ENCODE data around the gene SLC22A31. TPM values are rescaled to one million over a fixed set of nuclear protein-coding genes. Genes with fewer than 3 reads are reported as not detected.

The SLC22A31 gene
- total RNA-seq, 1 donor from 2014 or later: not detected

DNA sequence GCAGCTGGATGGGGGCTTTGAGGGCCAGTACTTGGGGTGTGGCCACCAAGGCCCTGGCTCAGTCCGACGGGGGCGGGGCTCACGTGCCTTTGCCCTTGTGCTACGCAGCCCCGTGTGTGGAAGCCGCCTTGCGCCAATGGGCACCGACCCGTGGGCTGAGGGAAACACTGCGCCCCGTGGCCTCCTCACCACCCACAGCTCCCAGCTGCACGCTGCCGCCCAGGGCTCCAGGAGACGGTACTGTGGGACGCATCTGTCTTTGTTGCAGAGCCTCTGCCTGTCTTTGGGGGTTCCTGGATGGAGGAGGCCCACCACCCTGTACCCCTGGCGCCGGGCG, 21.2 kb downstream of the SLC22A31 start:
- no peak overlapping the region for H3K4me3 ChIP-seq
- H3K27me3 ChIP-seq: no peaks in the 10 kb centered on the region
- H3K27ac ChIP-seq: no peak overlapping the region
- intact Hi-C loops (cut with DNase I): no loop called here
- no peaks in the 10 kb centered on the region for H3K9me3 ChIP-seq
- no peak for DNase-seq (ENCODE audit: low spot score in 2 of 2)
- no peaks in the 10 kb centered on the region for H3K4me1 ChIP-seq
- TF ChIP-seq, protein P1, sequence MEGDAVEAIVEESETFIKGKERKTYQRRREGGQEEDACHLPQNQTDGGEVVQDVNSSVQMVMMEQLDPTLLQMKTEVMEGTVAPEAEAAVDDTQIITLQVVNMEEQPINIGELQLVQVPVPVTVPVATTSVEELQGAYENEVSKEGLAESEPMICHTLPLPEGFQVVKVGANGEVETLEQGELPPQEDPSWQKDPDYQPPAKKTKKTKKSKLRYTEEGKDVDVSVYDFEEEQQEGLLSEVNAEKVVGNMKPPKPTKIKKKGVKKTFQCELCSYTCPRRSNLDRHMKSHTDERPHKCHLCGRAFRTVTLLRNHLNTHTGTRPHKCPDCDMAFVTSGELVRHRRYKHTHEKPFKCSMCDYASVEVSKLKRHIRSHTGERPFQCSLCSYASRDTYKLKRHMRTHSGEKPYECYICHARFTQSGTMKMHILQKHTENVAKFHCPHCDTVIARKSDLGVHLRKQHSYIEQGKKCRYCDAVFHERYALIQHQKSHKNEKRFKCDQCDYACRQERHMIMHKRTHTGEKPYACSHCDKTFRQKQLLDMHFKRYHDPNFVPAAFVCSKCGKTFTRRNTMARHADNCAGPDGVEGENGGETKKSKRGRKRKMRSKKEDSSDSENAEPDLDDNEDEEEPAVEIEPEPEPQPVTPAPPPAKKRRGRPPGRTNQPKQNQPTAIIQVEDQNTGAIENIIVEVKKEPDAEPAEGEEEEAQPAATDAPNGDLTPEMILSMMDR (IDR thresholded peaks at IDR 0.05): no peak
- H3K36me3 ChIP-seq: no peaks in the 10 kb centered on the region

DNA sequence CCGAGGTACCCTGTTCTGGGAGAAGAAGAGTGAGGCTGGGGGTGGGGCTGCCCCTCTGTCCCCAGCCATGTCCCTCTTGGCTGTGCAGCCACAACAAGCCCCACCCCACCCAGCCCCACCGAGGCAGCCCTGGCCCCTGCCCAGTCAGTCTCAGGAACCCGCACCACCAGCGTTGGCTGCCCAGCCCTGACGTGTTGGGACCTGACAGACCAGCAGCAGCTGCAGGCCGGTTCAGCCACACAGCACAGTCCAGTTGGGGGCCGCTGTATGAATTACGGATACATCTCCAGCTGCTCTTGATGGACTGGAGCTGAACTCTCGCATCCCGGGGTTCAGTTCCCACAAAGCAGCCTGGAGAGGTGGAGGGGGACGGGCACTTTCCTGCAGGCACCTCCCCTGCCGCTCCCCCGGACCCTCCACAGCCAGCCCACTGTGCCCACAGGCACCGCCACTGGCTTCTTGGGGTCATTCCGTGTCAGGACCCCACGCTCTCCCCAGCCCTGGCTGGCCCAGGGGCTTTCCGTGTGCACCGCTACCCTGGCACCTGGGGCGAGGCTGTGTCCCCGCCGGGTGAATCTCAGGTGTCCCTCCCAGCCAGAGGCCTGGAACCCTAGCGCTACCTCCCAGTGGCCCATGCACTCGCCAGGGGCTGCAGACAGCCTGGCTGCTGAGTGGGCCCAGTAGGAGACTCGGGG, 21.7 kb downstream of the SLC22A31 start:
- Histone ChIP-seq H3K4me3 (no peak overlapping the region), H3K36me3 (no peaks in the 10 kb centered on the region), H3K27me3 (no peaks in the 10 kb centered on the region), H3K9me3 (no peaks in the 10 kb centered on the region), H3K4me1 (no peaks in the 10 kb centered on the region), H3K27ac (no peak overlapping the region)
- DNase-seq (ENCODE audit: low spot score in 2 of 2): no peak
- intact Hi-C loops (cut with DNase I): no loop called here
- TF ChIP-seq, protein P1 (IDR thresholded peaks at IDR 0.05): no peak

- Histone ChIP-seq H3K27me3 (no peaks in the 10 kb centered on the region), H3K4me1 (no peaks in the 10 kb centered on the region), H3K4me3 (no peak overlapping the region), H3K27ac (no peak overlapping the region), H3K36me3 (no peaks in the 10 kb centered on the region), H3K9me3 (no peaks in the 10 kb centered on the region)
- intact Hi-C loops (cut with DNase I): no loop called here
- TF ChIP-seq, protein P1 (IDR thresholded peaks at IDR 0.05): no peak
- DNase-seq (ENCODE audit: low spot score in 2 of 2): no peak
Observed at GRCh38 chr16:89177501-89177900, 22.8 kb downstream of the SLC22A31 start.

- Histone ChIP-seq H3K27me3 (no peaks in the 10 kb centered on the region), H3K36me3 (no peaks in the 10 kb centered on the region), H3K9me3 (no peaks in the 10 kb centered on the region), H3K27ac (no peak overlapping the region), H3K4me1 (no peaks in the 10 kb centered on the region), H3K4me3 (no peak overlapping the region)
- TF ChIP-seq, protein P1 (IDR thresholded peaks at IDR 0.05): no peak
- no peak for DNase-seq (ENCODE audit: low spot score in 2 of 2)
- intact Hi-C loops (cut with DNase I): no loop called here
Observed at GRCh38 chr16:89176717-89177116, 23.6 kb downstream of the SLC22A31 start.

GRCh38 chr16:89176147-89176690, 24.1 kb downstream of the SLC22A31 start:
- H3K4me1 ChIP-seq: peaks cover 0 to 2% of the 10 kb centered on the region in 2 donors
- no peaks in the 10 kb centered on the region for H3K9me3 ChIP-seq
- no peaks in the 10 kb centered on the region for H3K36me3 ChIP-seq
- no peak overlapping the region for H3K4me3 ChIP-seq
- intact Hi-C loops (cut with DNase I): no loop called here
- H3K27me3 ChIP-seq: no peaks in the 10 kb centered on the region
- DNase-seq (ENCODE audit: low spot score in 2 of 2): no peak
- no peak overlapping the region for H3K27ac ChIP-seq
- TF ChIP-seq, protein P1 (IDR thresholded peaks at IDR 0.05): no peak
